ENCODE results near the gene CD151.

CD151 gene

GRCh38 chr11:832529-833113, at the start of gene CD151:
CD151 (plus strand) TSS chr11:832952; CDS start chr11:836070, 3,118 bp downstream.
- H3K27ac ChIP-seq = peak within 1 kb of the TSS; percentile 96
- no peak for DNase-seq (ENCODE audit: low read depth, low spot score)

GRCh38 chr11:783581-784015, 49.2 kb upstream of the CD151 start:
- no peak overlapping the region for H3K27ac ChIP-seq
- no peak for DNase-seq (ENCODE audit: low read depth, low spot score)

GRCh38 chr11:786235-787083, 46.3 kb upstream of the CD151 start:
- no peak for DNase-seq (ENCODE audit: low read depth, low spot score)
- no peak overlapping the region for H3K27ac ChIP-seq

GRCh38 chr11:787084-787675, 45.6 kb upstream of the CD151 start:
- no peak overlapping the region for H3K27ac ChIP-seq
- DNase-seq (ENCODE audit: low read depth, low spot score) = no peak

GRCh38 chr11:788009-788640, 44.6 kb upstream of the CD151 start:
- DNase-seq (ENCODE audit: low read depth, low spot score) = no peak
- H3K27ac ChIP-seq = no peak overlapping the region

- DNase-seq (ENCODE audit: low read depth, low spot score) = no peak
- H3K27ac ChIP-seq = no peak overlapping the region
Observed at GRCh38 chr11:788953-789940, 43.5 kb upstream of the CD151 start.

GRCh38 chr11:789943-790342, 42.8 kb upstream of the CD151 start, which contains the start of gene CEND1:
CEND1 (minus strand) TSS chr11:790090; CDS start chr11:788576, 1,514 bp downstream.
- no peak within 1 kb of the TSS for H3K27ac ChIP-seq
- no peak for DNase-seq (ENCODE audit: low read depth, low spot score)

- no peak for DNase-seq (ENCODE audit: low read depth, low spot score)
- no peak overlapping the region for H3K27ac ChIP-seq
Observed at GRCh38 chr11:790721-791564, 41.8 kb upstream of the CD151 start.

GRCh38 chr11:791658-792534, 40.9 kb upstream of the CD151 start:
- no peak overlapping the region for H3K27ac ChIP-seq

GRCh38 chr11:792535-792821, 40.3 kb upstream of the CD151 start:
- DNase-seq (ENCODE audit: low read depth, low spot score) = no peak
- H3K27ac ChIP-seq = no peak overlapping the region

More at GRCh38 chr11:791658-792534, 40.9 kb upstream of the CD151 start:
- DNase-seq (ENCODE audit: low read depth, low spot score) = no peak

- no peak overlapping the region for H3K27ac ChIP-seq
- no peak for DNase-seq (ENCODE audit: low read depth, low spot score)
Observed at GRCh38 chr11:792873-793272, 39.9 kb upstream of the CD151 start.

GRCh38 chr11:793556-793955, 39.2 kb upstream of the CD151 start:
- no peak overlapping the region for H3K27ac ChIP-seq
- DNase-seq (ENCODE audit: low read depth, low spot score) = no peak

GRCh38 chr11:794013-794765, 38.6 kb upstream of the CD151 start:
- no peak overlapping the region for H3K27ac ChIP-seq
- DNase-seq (ENCODE audit: low read depth, low spot score) = no peak

GRCh38 chr11:794766-795633, 37.8 kb upstream of the CD151 start:
- DNase-seq (ENCODE audit: low read depth, low spot score) = no peak
- no peak overlapping the region for H3K27ac ChIP-seq

GRCh38 chr11:795634-796564, 36.9 kb upstream of the CD151 start:
- H3K27ac ChIP-seq = peak overlapping the region; percentile 70
- no peak for DNase-seq (ENCODE audit: low read depth, low spot score)

Data from epithelial cell of prostate (primary cell).